D721Med (cell line): ENCODE results near the gene YJU2.

Source experiments
- DNase-seq: peaks from one replicate; pipeline ENCODE4 v3.0.0; 2011; ENCODE audit warnings: low spot score; ENCODE audit not compliant: insufficient read length
- FAIRE-seq: peaks from 2 replicates; lab custom pipeline; 2011; peaks lifted over from hg19 to GRCh38; lab: Jason Lieb, UNC
- TF ChIP-seq, protein P1 (sequence below): IDR thresholded peaks from 2 replicates; pipeline ENCODE4 v1.5.1; 2012; ENCODE audit warnings: mild to moderate bottlenecking, control low read depth; ENCODE audit not compliant: insufficient read depth; ENCODE audit errors: missing control alignments

YJU2 gene

DNA sequence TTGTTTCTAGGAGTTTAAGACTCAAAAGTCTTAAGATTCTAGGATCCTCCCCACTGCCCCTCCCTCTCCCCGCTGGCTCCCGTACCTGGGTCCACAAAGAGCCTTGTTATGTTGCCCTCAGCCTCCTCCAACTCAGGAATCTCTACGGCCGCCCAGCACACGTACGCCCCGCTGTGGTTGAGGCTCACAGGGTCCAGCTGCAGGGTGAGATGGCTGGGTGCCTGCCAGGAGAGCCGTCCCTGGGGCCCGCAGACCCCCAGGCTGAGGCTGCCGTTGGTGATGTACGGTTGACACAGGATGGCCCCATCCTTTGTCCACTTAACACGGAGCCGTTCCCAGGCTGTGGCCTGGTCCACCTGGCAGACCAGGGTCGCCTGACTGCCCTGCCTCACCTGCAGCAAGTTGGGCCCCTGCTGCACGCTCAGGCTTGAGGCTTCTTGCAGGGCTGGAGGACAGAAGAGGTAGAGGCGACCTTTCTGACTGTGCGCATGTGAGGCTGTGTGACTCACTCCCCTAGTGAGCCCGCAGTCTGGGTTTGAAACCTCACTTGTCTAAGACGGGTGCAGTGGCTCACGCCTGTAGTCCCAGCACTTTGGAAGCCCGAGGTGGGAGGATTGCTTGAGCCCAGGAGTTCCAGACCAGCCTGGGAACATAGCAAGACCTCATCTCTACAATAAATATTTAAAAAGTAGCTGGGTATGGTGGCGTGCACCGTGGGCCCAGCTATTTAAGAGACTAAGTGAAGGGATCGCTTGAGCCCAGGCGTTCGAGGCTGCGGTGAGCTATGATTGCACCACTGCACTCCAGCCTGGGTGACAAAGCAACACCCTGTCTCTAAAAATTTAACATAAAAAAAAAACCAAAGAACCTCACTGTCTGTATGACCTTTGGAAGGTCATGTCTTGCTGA is 51.3 kb downstream of the YJU2 start:
- DNase-seq = no peak
- FAIRE-seq = no peak
- TF ChIP-seq, protein P1, sequence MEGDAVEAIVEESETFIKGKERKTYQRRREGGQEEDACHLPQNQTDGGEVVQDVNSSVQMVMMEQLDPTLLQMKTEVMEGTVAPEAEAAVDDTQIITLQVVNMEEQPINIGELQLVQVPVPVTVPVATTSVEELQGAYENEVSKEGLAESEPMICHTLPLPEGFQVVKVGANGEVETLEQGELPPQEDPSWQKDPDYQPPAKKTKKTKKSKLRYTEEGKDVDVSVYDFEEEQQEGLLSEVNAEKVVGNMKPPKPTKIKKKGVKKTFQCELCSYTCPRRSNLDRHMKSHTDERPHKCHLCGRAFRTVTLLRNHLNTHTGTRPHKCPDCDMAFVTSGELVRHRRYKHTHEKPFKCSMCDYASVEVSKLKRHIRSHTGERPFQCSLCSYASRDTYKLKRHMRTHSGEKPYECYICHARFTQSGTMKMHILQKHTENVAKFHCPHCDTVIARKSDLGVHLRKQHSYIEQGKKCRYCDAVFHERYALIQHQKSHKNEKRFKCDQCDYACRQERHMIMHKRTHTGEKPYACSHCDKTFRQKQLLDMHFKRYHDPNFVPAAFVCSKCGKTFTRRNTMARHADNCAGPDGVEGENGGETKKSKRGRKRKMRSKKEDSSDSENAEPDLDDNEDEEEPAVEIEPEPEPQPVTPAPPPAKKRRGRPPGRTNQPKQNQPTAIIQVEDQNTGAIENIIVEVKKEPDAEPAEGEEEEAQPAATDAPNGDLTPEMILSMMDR = no peak

DNA sequence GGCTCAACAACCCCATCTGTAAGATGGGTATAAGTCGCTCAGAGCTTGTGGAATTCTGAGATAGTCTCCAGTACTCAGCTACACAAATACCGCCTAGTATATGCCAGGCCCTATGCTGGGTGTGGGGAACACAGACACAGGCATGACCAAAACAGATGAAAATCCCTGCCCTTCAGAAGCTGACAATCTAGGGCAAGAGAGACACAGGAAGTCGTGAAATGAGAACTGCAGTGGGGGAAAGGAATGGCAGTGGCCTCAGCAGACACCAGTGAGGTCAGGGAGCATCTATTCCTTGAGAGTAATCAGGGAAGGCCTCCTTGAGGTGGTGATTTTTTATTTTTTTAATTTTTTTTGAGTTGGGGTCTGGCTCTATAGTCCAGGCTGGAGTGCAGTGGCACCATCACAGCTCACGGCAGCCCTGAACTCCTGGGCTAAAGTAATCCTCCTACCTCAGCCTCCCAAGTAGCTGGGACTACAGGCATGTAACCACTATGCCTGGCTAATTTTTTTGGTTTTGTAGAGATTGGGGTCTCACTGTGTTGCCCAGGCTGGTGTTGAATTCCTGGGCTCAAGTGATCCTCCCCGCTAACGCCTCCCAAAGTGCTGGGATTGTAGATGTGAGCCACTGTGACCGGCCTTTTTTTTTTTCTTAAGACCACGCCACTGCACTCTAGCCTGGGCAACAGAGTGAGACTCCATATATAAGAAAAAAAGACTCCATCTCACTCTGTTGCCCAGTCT is 52.1 kb downstream of the YJU2 start:
- FAIRE-seq (no peak), DNase-seq (no peak)
- TF ChIP-seq, protein P1 = no peak

DNA sequence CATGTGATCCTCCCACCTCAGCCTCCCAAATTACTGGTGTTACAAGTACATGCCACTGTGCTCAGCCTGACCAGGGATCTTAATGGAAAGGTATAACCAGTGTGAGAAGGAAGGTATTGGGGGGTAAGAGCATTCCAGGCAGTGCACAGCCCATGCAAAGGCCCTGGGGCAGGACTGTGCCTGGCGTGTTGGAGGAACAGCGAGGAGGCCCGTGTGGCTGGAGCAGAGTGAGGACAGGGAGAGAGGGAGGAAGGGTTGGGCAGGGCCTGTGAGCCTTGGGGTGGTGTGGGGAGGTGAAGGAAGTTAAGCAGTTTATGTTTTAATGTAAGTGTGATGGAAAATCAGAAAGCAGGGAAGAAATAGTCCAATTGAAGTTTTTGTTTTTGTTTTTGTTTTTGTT is 53.7 kb downstream of the YJU2 start:
- FAIRE-seq (no peak), DNase-seq (no peak)
- TF ChIP-seq, protein P1 = no peak

DNA sequence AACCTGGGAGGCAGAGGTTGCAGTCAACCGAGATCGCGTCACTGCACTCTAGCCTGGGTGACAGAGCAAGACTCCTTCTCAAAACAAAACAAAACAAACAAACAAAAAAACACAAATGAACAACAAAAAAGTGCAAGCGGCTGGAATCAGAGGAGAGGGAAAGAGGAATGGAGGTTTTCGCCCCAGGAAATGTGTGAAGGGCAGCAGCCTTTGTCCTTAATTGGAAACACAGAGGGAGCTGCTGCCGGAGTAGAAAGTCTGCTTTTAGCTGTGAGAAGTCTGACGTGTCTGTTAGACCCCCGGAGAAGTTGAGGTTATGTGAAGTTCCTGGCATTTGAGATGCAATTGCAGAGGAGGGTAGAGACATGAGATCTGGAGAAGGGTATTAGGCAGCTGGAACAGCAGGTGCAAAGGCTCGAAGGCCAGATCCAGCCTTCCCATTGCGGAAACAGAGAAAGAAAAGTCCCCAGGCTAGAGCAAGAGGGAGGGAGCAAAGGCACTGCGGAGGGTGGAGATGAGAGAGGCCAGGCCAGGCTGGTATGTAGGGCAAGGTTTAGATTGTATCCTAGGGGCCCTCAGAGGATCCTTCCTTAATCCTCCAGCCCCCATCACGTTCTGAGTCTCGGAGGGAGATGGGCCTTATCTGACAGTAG is 54.8 kb downstream of the YJU2 start:
- TF ChIP-seq, protein P1 = no peak
- DNase-seq (no peak), FAIRE-seq (no peak)

DNA sequence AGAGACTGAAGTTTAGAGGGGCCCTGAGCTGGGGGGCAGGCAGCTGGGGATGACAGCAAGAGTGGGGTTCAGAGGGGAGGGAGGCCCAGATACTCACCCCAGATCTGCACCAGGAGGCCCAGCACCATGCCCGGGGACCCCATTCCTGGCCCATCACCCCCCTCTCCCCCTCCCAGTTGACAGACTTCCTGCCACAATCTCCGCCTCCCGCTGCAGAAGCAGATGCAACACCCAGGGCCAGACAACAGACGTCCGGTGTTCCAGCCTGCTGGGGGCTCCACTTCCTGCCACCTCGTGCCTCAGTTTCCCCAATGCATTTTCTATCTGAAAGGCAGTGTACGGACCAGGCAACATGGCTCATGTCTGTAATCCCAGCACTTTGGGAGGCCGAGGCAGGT is 55.4 kb downstream of the YJU2 start, which contains the start of gene TMIGD2:
Gene TMIGD2 (minus strand): TSS at position 147 of the 398 bp plus-strand sequence. CDS start 4 bp downstream, at position 143.
- no peak for FAIRE-seq
- DNase-seq = no peak
- TF ChIP-seq, protein P1 = no peak

DNA sequence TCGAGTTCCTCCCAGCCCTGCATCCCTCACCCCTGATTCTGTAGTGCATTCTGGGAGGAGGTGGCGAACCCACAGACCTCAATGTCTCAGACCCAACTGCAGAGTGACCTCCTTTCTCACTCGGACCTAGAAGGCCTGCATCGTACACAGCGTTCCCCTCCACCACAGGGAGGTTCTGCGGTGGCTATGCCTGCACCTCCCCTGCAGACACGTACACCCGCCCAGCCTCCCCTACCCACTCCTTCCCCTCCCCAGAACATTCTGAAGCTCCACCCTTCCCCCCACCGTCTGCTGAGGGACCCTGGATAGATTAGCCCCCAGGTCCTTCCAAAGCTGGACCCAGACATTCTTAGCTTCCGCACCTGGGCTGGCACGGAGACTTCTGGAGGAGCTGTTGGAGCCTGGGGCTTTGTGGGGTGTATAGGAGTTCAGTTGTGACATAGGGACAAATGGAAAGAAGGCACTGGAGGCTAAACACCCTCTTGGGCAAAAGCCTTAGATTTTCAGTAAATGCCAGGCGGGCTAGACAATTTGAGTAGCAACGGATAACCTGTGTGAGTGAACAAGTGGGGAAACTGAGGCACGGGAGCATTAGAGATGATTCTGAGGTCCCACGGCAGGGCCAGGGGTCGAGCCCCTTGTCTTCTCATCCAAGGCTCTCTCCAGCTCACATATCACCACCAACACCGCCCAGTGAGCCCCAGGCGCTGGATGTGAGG is 57.1 kb downstream of the YJU2 start:
- no peak for FAIRE-seq
- TF ChIP-seq, protein P1 = no peak

More for the DNA sequence above, 57.1 kb downstream of the YJU2 start:
- no peak for DNase-seq
